ENCODE results near the gene ZSWIM4. TPM values are rescaled to one million over a fixed set of nuclear protein-coding genes. Genes with fewer than 3 reads are reported as not detected.

Gene ZSWIM4
- total RNA-seq, 6 experiments from 2014 or later = 0.98 to 3.7 (median 1.7) TPM

GRCh38 chr19:13808856-13809255, 13.6 kb downstream of the ZSWIM4 start:
- Histone ChIP-seq H3K4me1 (no peaks in the 10 kb centered on the region), H3K4me3 (no peak overlapping the region), H3K36me3 (peaks cover 0 to 4% (median 0%) of the 10 kb centered on the region in 4 donors), H3K27me3 (no peaks in the 10 kb centered on the region), H3K27ac (no peak overlapping the region), H3K9me3 (no peaks in the 10 kb centered on the region)
- peak in 1 of 4 donors; percentile 28 for ATAC-seq
- no peak for TF ChIP-seq POLR2A (IDR thresholded peaks at IDR 0.05)
- TF ChIP-seq CTCF (IDR thresholded peaks at IDR 0.05) = no peak
- 98% methylated on average over 7 of the region's 34 CpGs for WGBS (ENCODE audit: insufficient coverage, low coverage, low lambda C conversion rate, missing lambda C conversion rate)
- no peak for DNase-seq
- intact Hi-C loops (cut with DNase I) = no loop called here

GRCh38 chr19:13812544-13812943, 17.3 kb downstream of the ZSWIM4 start:
- peaks cover 0 to 4% (median 0%) of the 10 kb centered on the region in 4 donors for H3K36me3 ChIP-seq
- H3K27ac ChIP-seq = no peak overlapping the region
- 86% methylated on average over 10 of the region's 11 CpGs for WGBS (ENCODE audit: insufficient coverage, low coverage, low lambda C conversion rate, missing lambda C conversion rate)
- DNase-seq = no peak
- TF ChIP-seq POLR2A (IDR thresholded peaks at IDR 0.05) (no peak), CTCF (IDR thresholded peaks at IDR 0.05) (no peak)
- no peaks in the 10 kb centered on the region for H3K9me3 ChIP-seq
- intact Hi-C loops (cut with DNase I) = no loop called here
- H3K4me1 ChIP-seq = peaks cover 0 to 2% (median 0%) of the 10 kb centered on the region in 4 donors
- no peaks in the 10 kb centered on the region for H3K27me3 ChIP-seq
- H3K4me3 ChIP-seq = no peak overlapping the region
- no peak for ATAC-seq

- peaks cover 0 to 4% (median 0%) of the 10 kb centered on the region in 4 donors for H3K4me1 ChIP-seq
- DNase-seq (no peak), ATAC-seq (no peak)
- H3K36me3 ChIP-seq = peaks cover 0 to 2% (median 0%) of the 10 kb centered on the region in 4 donors
- no peak overlapping the region for H3K27ac ChIP-seq
- H3K27me3 ChIP-seq = no peaks in the 10 kb centered on the region
- 90% methylated on average over 2 of the region's 2 CpGs for WGBS (ENCODE audit: insufficient coverage, low coverage, low lambda C conversion rate, missing lambda C conversion rate)
- no peaks in the 10 kb centered on the region for H3K9me3 ChIP-seq
- no peak overlapping the region for H3K4me3 ChIP-seq
- intact Hi-C loops (cut with DNase I) = no loop called here
- TF ChIP-seq CTCF (IDR thresholded peaks at IDR 0.05) (no peak), POLR2A (IDR thresholded peaks at IDR 0.05) (no peak)
Measured at GRCh38 chr19:13813147-13813546, 17.9 kb downstream of the ZSWIM4 start.

- peaks cover 0 to 2% (median 0%) of the 10 kb centered on the region in 4 donors for H3K36me3 ChIP-seq
- no peaks in the 10 kb centered on the region for H3K27me3 ChIP-seq
- intact Hi-C loops (cut with DNase I) = no loop called here
- no peak for DNase-seq
- no peak overlapping the region for H3K4me3 ChIP-seq
- H3K9me3 ChIP-seq = no peaks in the 10 kb centered on the region
- no peak overlapping the region for H3K27ac ChIP-seq
- peaks cover 0 to 4% (median 0%) of the 10 kb centered on the region in 4 donors for H3K4me1 ChIP-seq
- no peak for ATAC-seq
- 87% methylated on average over 4 of the region's 21 CpGs for WGBS (ENCODE audit: insufficient coverage, low coverage, low lambda C conversion rate, missing lambda C conversion rate)
- no peak for TF ChIP-seq POLR2A (IDR thresholded peaks at IDR 0.05)
- TF ChIP-seq CTCF (IDR thresholded peaks at IDR 0.05) = no peak
Measured at GRCh38 chr19:13814550-13814949, 19.3 kb downstream of the ZSWIM4 start.

Data from right lobe of liver (tissue), 6 donors.